Natural killer cell (primary cell): ENCODE data around the gene CENPC. TPM values are rescaled to one million over a fixed set of nuclear protein-coding genes. Genes with fewer than 3 reads are reported as not detected.
"Not testable (repeated sequence)": the region's sequence is repeated elsewhere in the genome, so short reads cannot be mapped to it uniquely, and the experiment has no call there.

Experiments used
- ATAC-seq, 3 donors: fragments of 150-1000 bp in 2 of 3; fragments of 200-7000 bp in 1 of 3; cut with Tn5 transposase; 1 replicate in 1 of 3; 2 replicates in 2 of 3; pipeline ENCODE4 v1.10.0; 2021; ENCODE audit warnings: mild to moderate bottlenecking in 2 of 3, moderate library complexity in 2 of 3
- DNase-seq, 2 donors: peaks; one replicate each; pipeline versions ENCODE4 v3.0.0 to v3.0.0-alpha.2; 2013 to 2021; ENCODE audit warnings: mixed read lengths in 1 of 2
- H3K27ac ChIP-seq: one replicate; pipeline ENCODE4 v1.5.1; 2013; ENCODE audit warnings: mild to moderate bottlenecking, low read length
- H3K27me3 ChIP-seq: one replicate; pipeline ENCODE4 v1.6.1; 2013; ENCODE audit warnings: low read length; ENCODE audit not compliant: control insufficient read depth, insufficient read depth
- H3K36me3 ChIP-seq: one replicate; pipeline ENCODE4 v1.6.1; 2013; ENCODE audit warnings: low read length; ENCODE audit not compliant: control insufficient read depth, insufficient read depth
- H3K4me1 ChIP-seq: one replicate; pipeline ENCODE4 v1.6.1; 2013; ENCODE audit warnings: low read length; ENCODE audit not compliant: control insufficient read depth, insufficient read depth
- H3K4me3 ChIP-seq: one replicate; pipeline ENCODE4 v1.5.1; 2013; ENCODE audit warnings: low read length
- H3K9me3 ChIP-seq: one replicate; pipeline ENCODE4 v1.6.1; 2013; ENCODE audit warnings: low read length; ENCODE audit not compliant: control insufficient read depth, insufficient read depth
- H3K27ac Mint-ChIP-seq, 2 donors: one replicate each; pipeline ENCODE4 v1.8.0; 2022; ENCODE audit warnings: mild to moderate bottlenecking in 2 of 2, mixed read lengths in 2 of 2, moderate library complexity in 1 of 2
- H3K27me3 Mint-ChIP-seq, 2 donors: one replicate each; pipeline ENCODE4 v1.8.0; 2022; ENCODE audit warnings: low read depth in 2 of 2, mixed read lengths in 2 of 2
- H3K36me3 Mint-ChIP-seq: one replicate; pipeline ENCODE4 v1.8.0; 2022; ENCODE audit warnings: mixed read lengths
- H3K4me1 Mint-ChIP-seq, 2 donors: one replicate each; pipeline ENCODE4 v1.8.0; 2022; ENCODE audit warnings: mixed read lengths in 2 of 2
- H3K4me3 Mint-ChIP-seq: one replicate; pipeline ENCODE4 v1.8.0; 2022; ENCODE audit warnings: mild to moderate bottlenecking, moderate library complexity, mixed read lengths
- H3K9me3 Mint-ChIP-seq, 2 donors: one replicate each; pipeline ENCODE4 v1.8.0; 2022; ENCODE audit warnings: mixed read lengths in 2 of 2
- CTCF ChIP-seq: fragments of 200-600 bp; IDR thresholded peaks from one replicate; pipeline ENCODE4 v1.8.0; 2022; ENCODE audit warnings: antibody characterized with exemption
- WGBS: methylation state at CpG from one replicate; pipeline ENCODE4 v1.1.7; 2013; ENCODE audit warnings: missing lambda C conversion rate; ENCODE audit not compliant: insufficient coverage; 5-methylcytosine and 5-hydroxymethylcytosine counted together
- intact Hi-C: fragments of 100-400 bp; cut with micrococcal nuclease; formaldehyde crosslinking; loops from one replicate; pipeline ENCODE4 v1.14.2; 2022
- total RNA-seq, 4 donors: library from RNA; stranded (reverse); fragments of 120-200 nt in 1 of 4; gene quantifications; one replicate each; pipeline versions ENCODE4 v1.2.3 to v1.2.4, GENCODE V29; 2013 to 2022

Gene CENPC
- total RNA-seq, 3 donors from 2014 or later (not counting 1 experiment from before 2014, with no cell fraction given) = 78.6 to 93.6 (median 91.1) TPM

GRCh38 chr4:67558493-67558892 lies 13.2 kb upstream of the CENPC start, which contains the start of gene STAP1:
STAP1 (plus strand) TSS chr4:67558727; CDS start chr4:67558810, 83 bp downstream.
- no peak for TF ChIP-seq CTCF
- H3K36me3 Mint-ChIP-seq = no peaks in the 10 kb centered on the region
- WGBS = no CpG with 5 or more reads among the region's 4 CpGs
- Histone ChIP-seq H3K4me3 (peak within 1 kb of the TSS; percentile 70), H3K36me3 (no peaks in the 10 kb centered on the region), H3K27ac (peak within 1 kb of the TSS; percentile 68), H3K9me3 (no peaks in the 10 kb centered on the region), H3K27me3 (no peaks in the 10 kb centered on the region), H3K4me1 (no peaks in the 10 kb centered on the region)
- peaks cover 0 to 3% of the 10 kb centered on the region in 2 donors for H3K27me3 Mint-ChIP-seq
- peaks cover 32 to 38% of the 10 kb centered on the region in 2 donors for H3K4me1 Mint-ChIP-seq
- intact Hi-C loops = no loop called here
- H3K27ac Mint-ChIP-seq = peak within 1 kb of the TSS; percentile 89 to 95
- no peaks in the 10 kb centered on the region for H3K9me3 Mint-ChIP-seq
- ATAC-seq (peak; percentile 78 to 86 (median 83)), DNase-seq (peak in 1 of 2 donors; percentile 61)
- peak within 1 kb of the TSS; percentile 94 for H3K4me3 Mint-ChIP-seq

- DNase-seq (no peak), ATAC-seq (no peak)
- H3K27ac ChIP-seq = no peak overlapping the region
- peaks cover 0 to 3% of the 10 kb centered on the region in 2 donors for H3K27me3 Mint-ChIP-seq
- TF ChIP-seq CTCF = no peak
- intact Hi-C loops = no loop called here
- H3K36me3 Mint-ChIP-seq = no peaks in the 10 kb centered on the region
- H3K4me1 Mint-ChIP-seq = peaks cover 29 to 35% of the 10 kb centered on the region in 2 donors
- no peaks in the 10 kb centered on the region for H3K36me3 ChIP-seq
- no peaks in the 10 kb centered on the region for H3K9me3 ChIP-seq
- H3K4me3 ChIP-seq = no peak overlapping the region
- H3K4me1 ChIP-seq = no peaks in the 10 kb centered on the region
- WGBS = 100% methylated on average over 1 of the region's 2 CpGs
- no peaks in the 10 kb centered on the region for H3K27me3 ChIP-seq
- H3K4me3 Mint-ChIP-seq = no peak overlapping the region
- no peaks in the 10 kb centered on the region for H3K9me3 Mint-ChIP-seq
- H3K27ac Mint-ChIP-seq = no peak overlapping the region
These were observed 11.1 kb upstream of the CENPC start for GRCh38 chr4:67556436-67556835.

GRCh38 chr4:67555447-67555846 lies 10.1 kb upstream of the CENPC start:
- Mint-ChIP-seq H3K27ac (no peak overlapping the region), H3K9me3 (no peaks in the 10 kb centered on the region), H3K4me3 (no peak overlapping the region), H3K4me1 (peaks cover 19 to 26% of the 10 kb centered on the region in 2 donors), H3K27me3 (peaks cover 0 to 3% of the 10 kb centered on the region in 2 donors), H3K36me3 (no peaks in the 10 kb centered on the region)
- H3K4me3 ChIP-seq = no peak overlapping the region
- ATAC-seq (no peak), DNase-seq (no peak)
- TF ChIP-seq CTCF = no peak
- intact Hi-C loops = no loop called here
- H3K9me3 ChIP-seq = no peaks in the 10 kb centered on the region
- WGBS = 91% methylated on average over 2 of the region's 3 CpGs
- H3K27ac ChIP-seq = no peak overlapping the region
- H3K36me3 ChIP-seq = no peaks in the 10 kb centered on the region
- H3K4me1 ChIP-seq = no peaks in the 10 kb centered on the region
- H3K27me3 ChIP-seq = no peaks in the 10 kb centered on the region

GRCh38 chr4:67554096-67554495 lies 8.8 kb upstream of the CENPC start:
- H3K4me3 ChIP-seq = no peak overlapping the region
- Mint-ChIP-seq H3K36me3 (no peaks in the 10 kb centered on the region), H3K4me3 (no peak overlapping the region), H3K9me3 (no peaks in the 10 kb centered on the region), H3K27ac (no peak overlapping the region), H3K27me3 (peaks cover 0 to 3% of the 10 kb centered on the region in 2 donors), H3K4me1 (peaks cover 12 to 18% of the 10 kb centered on the region in 2 donors)
- no peak for ATAC-seq
- H3K27me3 ChIP-seq = no peaks in the 10 kb centered on the region
- WGBS = 100% methylated on average over 1 of the region's 3 CpGs
- no peak overlapping the region for H3K27ac ChIP-seq
- TF ChIP-seq CTCF = no peak
- no peaks in the 10 kb centered on the region for H3K4me1 ChIP-seq
- no peaks in the 10 kb centered on the region for H3K9me3 ChIP-seq
- no peak for DNase-seq
- no peaks in the 10 kb centered on the region for H3K36me3 ChIP-seq
- intact Hi-C loops = no loop called here

GRCh38 chr4:67552146-67552792 lies 7.0 kb upstream of the CENPC start:
- H3K27ac Mint-ChIP-seq, intact Hi-C loops, ATAC-seq, H3K36me3 Mint-ChIP-seq, H3K27me3 Mint-ChIP-seq, DNase-seq, H3K27ac ChIP-seq, H3K4me3 Mint-ChIP-seq, H3K9me3 Mint-ChIP-seq, H3K27me3 ChIP-seq, H3K36me3 ChIP-seq, H3K9me3 ChIP-seq, H3K4me3 ChIP-seq, H3K4me1 ChIP-seq, H3K4me1 Mint-ChIP-seq: not testable (repeated sequence)
- no CpG with 5 or more reads among the region's 4 CpGs for WGBS
